HFF-Myc (cell line): ENCODE data around the gene ETFBKMT.

Experiments used
- DNase-seq: peaks from one replicate; pipeline ENCODE4 v3.0.0-alpha.2; 2011; ENCODE audit warnings: low read depth; ENCODE audit errors: extremely low read depth
- H3K4me3 ChIP-seq: replicated peaks from 2 replicates; pipeline ENCODE4 v1.5.1; 2011; ENCODE audit warnings: low read depth, mild to moderate bottlenecking, control low read depth, low read length
- CTCF ChIP-seq: IDR thresholded peaks from 2 replicates; pipeline ENCODE4 v1.5.1; 2012; ENCODE audit warnings: mild to moderate bottlenecking, low read depth, low read length, control low read depth; ENCODE audit errors: missing control alignments

ETFBKMT gene

GRCh38 chr12:31722580-31722979 lies 63.1 kb downstream of the ETFBKMT start:
- DNase-seq: no peak
- TF ChIP-seq CTCF: no peak
- no peak overlapping the region for H3K4me3 ChIP-seq
